NCI-H2196 (cell line): ENCODE measurements around the gene ZNF57.
"Not testable (repeated sequence)": the region's sequence is repeated elsewhere in the genome, so short reads cannot be mapped to it uniquely, and the experiment has no call there.

ENCODE experiments used
- DNase-seq: peaks from one replicate; lab custom pipeline; 2025; ENCODE audit not compliant: unreplicated experiment; lab: John Stamatoyannopoulos, UW

Gene ZNF57

GRCh38 chr19:2890531-2890930, 10.2 kb upstream of the ZNF57 start:
- not testable (repeated sequence) for DNase-seq

GRCh38 chr19:2896694-2897093, 4.0 kb upstream of the ZNF57 start:
- no peak for DNase-seq

GRCh38 chr19:2902590-2903218, 2.0 kb downstream of the ZNF57 start:
- DNase-seq: no peak

GRCh38 chr19:2903326-2903725, 2.6 kb downstream of the ZNF57 start:
- DNase-seq: not testable (repeated sequence)

- no peak for DNase-seq
Measured at GRCh38 chr19:2905918-2906519, 5.3 kb downstream of the ZNF57 start.

- DNase-seq: no peak
Measured at GRCh38 chr19:2906631-2907195, 6.0 kb downstream of the ZNF57 start.

- no peak for DNase-seq
Measured at GRCh38 chr19:2912306-2912705, 11.6 kb downstream of the ZNF57 start.

GRCh38 chr19:2917275-2918184, 16.8 kb downstream of the ZNF57 start:
- no peak for DNase-seq

- DNase-seq: no peak
Measured at GRCh38 chr19:2922987-2923386, 22.3 kb downstream of the ZNF57 start.

- DNase-seq: peak; percentile 40
Measured at GRCh38 chr19:2923510-2923909, 22.8 kb downstream of the ZNF57 start.

- no peak for DNase-seq
Measured at GRCh38 chr19:2926341-2927031, 25.8 kb downstream of the ZNF57 start.

GRCh38 chr19:2927032-2927430, 26.3 kb downstream of the ZNF57 start:
- no peak for DNase-seq

GRCh38 chr19:2933490-2933910, 32.8 kb downstream of the ZNF57 start:
- DNase-seq: no peak

- DNase-seq: not testable (repeated sequence)
Measured at GRCh38 chr19:2935863-2936262, 35.1 kb downstream of the ZNF57 start.

GRCh38 chr19:2942928-2943640, 42.4 kb downstream of the ZNF57 start:
- DNase-seq: no peak

- no peak for DNase-seq
Measured at GRCh38 chr19:2944403-2944774, 43.7 kb downstream of the ZNF57 start.

- peak; percentile 99 for DNase-seq
Measured at GRCh38 chr19:2944775-2945574, 44.2 kb downstream of the ZNF57 start, which contains the start of gene ZNF77. Gene ZNF77 (minus strand): TSS chr19:2944971. CDS start chr19:2944840, 131 bp downstream.

- no peak for DNase-seq
Measured at GRCh38 chr19:2945575-2946184, 45.0 kb downstream of the ZNF57 start.

- DNase-seq: peak; percentile 49
Measured at GRCh38 chr19:2949939-2950285, 49.2 kb downstream of the ZNF57 start.
